Heart left ventricle (tissue), 16 donors: Measurements from ENCODE around the gene CAV3. TPM values are rescaled to one million over a fixed set of nuclear protein-coding genes. Genes with fewer than 3 reads are reported as not detected.

Experiments used
- ATAC-seq, 4 donors: fragments of 200-7000 bp; cut with Tn5 transposase; one replicate each; pipeline ENCODE4 v1.9.1; 2020 to 2022; ENCODE audit warnings: moderate library complexity in 4 of 4, mild to moderate bottlenecking in 3 of 4, moderate number of reproducible peaks in 1 of 4
- DNase-seq, 5 donors: peaks; one replicate each; pipeline ENCODE4 v3.0.0-alpha.2; 2020
- H3K27ac ChIP-seq, 12 donors: fragments of 200-600 bp; sonication (generic) in 4 of 12; one replicate each; pipeline versions ENCODE4 v1.5.0 to v1.8.0; 2016 to 2022; ENCODE audit warnings: mild to moderate bottlenecking in 2 of 12
- H3K27me3 ChIP-seq, 9 donors: fragments of 200-600 bp; sonication (generic) in 2 of 9; one replicate each; pipeline versions ENCODE4 v1.5.1 to v1.8.0; 2016 to 2022; ENCODE audit warnings: mild to moderate bottlenecking in 3 of 9
- H3K36me3 ChIP-seq, 9 donors: fragments of 200-600 bp; sonication (generic) in 2 of 9; one replicate each; pipeline versions ENCODE4 v1.5.0 to v1.8.0; 2018 to 2022; ENCODE audit warnings: mild to moderate bottlenecking in 2 of 9
- H3K4me1 ChIP-seq, 12 donors: fragments of 200-600 bp; sonication (generic) in 4 of 12; one replicate each; pipeline versions ENCODE4 v1.5.0 to v1.8.0; 2016 to 2022; ENCODE audit warnings: mild to moderate bottlenecking in 3 of 12
- H3K4me3 ChIP-seq, 12 donors: fragments of 200-600 bp; sonication (generic) in 4 of 12; one replicate each; pipeline versions ENCODE4 v1.5.0 to v1.8.0; 2017 to 2022; ENCODE audit warnings: mild to moderate bottlenecking in 9 of 12, moderate library complexity in 4 of 12
- H3K9me3 ChIP-seq, 12 donors: fragments of 200-600 bp; sonication (generic) in 4 of 12; one replicate each; pipeline versions ENCODE4 v1.5.0 to v1.8.0; 2016 to 2022; ENCODE audit warnings: mild to moderate bottlenecking in 1 of 12
- POLR2A ChIP-seq, 2 donors: fragments of 450-650 bp; IDR thresholded peaks; one replicate each; pipeline ENCODE4 v1.6.1; 2017; ENCODE audit warnings: antibody characterized with exemption in 2 of 2, mild to moderate bottlenecking in 2 of 2, moderate library complexity in 2 of 2
- WGBS, 4 donors: extraction: QIAGEN DNeasy Blood & Tissue Kit in 2 of 4; methylation state at CpG; one replicate each; pipeline versions ENCODE4 v1.1.5 to v1.1.7; 2013 to 2018; 5-methylcytosine and 5-hydroxymethylcytosine counted together
- intact Hi-C, 10 donors: fragments of 100-400 bp; cut with DNase I; formaldehyde crosslinking; loops; one replicate each; pipeline versions ENCODE4 v1.11.1 to v1.14.2; 2022
- polyA plus RNA-seq, 2 donors: library from polyadenylated mRNA; stranded (reverse); fragments of 200-250 nt; gene quantifications; one replicate each; pipeline ENCODE4 v1.2.3, GENCODE V29; 2013
- total RNA-seq, 9 donors: library from RNA; depleted of rRNA in 2 of 9; stranded (reverse); fragments of >200 nt in 2 of 9; fragmentation: NEBNext Ultra II Directional in 3 of 9; extraction: Animal tissue kit (Norgen Biotek cat#: 25700) in 3 of 9; gene quantifications; one replicate each; pipeline versions ENCODE4 v1.1.0 to v1.2.4, GENCODE V29; 2016 to 2023
- TF ChIP-seq, protein P1 (sequence below), 12 donors: fragments of 200-600 bp; sonication (generic) in 4 of 12; IDR thresholded peaks; one replicate each; pipeline versions ENCODE4 v1.5.0 to v1.8.0; 2018 to 2022; ENCODE audit warnings: antibody characterized with exemption in 12 of 12, mild to moderate bottlenecking in 5 of 12
- donor health status: ischemic (EF 13 %, LVEDD 7.1; RV severe dilation, severe dysfunction).
- donor health status: healthy with polysubstance abuse.
- donor health status: DM: no; HTN: yes; CAD: no.
- donor health status: DM: no; HTN: no; CAD: no.
- donor health status: ischemic (EF 25% LVEDD 6.9; RV normal size, moderate dysfunction).
- donor health status: ischemic (EF 25% LVEDD 5.7; RV mildly dilated, moderate dysfunction).
- donor health status: healthy.
- donor health status: DM: yes; HTN: yes; CAD: no.
- donor health status: ischemic (EF 35%, LVEDD 5.7; RV mildly dilated, moderate dysfunction).
- donor health status: nonischemic (EF 11% LVEDD 7.7; RV severe dilation, severe dysfunction).
- donor health status: DM: yes; HTN: yes; CAD: no.
- donor health status: PGD.
- donor health status: ischemic (EF 29% LVEDD 5.4; RV normal size, mild dysfunction).
- donor health status: nonischemic (EF 23%, LVEDD 6.1; RV moderate dilation, normal function).

CAV3 gene
- total and polyA plus RNA-seq, 11 donors: 17.4 to 37.8 (median 28.3) TPM

DNA sequence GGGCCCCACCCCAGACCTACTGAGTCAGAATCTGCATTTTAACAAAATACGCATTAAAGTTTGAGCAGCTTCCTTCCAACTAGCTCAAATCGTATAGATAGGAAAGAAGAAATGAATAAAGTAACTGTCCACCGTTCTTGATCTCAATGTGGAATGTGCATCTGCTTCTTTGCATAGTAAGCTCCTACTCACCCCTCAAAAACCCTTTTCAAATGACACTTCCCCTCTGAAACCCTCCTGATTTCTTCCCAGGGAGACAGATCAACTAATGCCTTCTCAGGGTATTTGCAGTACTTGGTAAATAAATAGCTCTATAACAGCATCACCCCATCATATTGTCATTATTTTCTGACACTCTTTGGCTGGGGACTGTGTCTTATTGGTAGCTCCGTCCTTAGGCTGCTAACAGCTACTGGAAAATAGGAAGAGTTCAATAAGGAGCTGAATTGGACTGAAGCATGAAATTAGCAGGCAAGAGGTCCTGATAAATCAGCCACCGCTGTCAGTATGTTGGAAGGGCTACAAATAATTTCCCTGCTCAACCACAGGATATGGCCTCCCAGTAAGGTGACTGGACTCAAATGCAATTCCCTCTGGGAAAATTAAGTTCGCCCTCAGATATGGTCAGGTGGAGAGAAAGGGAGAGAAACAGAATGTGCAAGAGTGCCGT lies 25.6 kb downstream of the CAV3 start:
- no peaks in the 10 kb centered on the region for H3K27me3 ChIP-seq
- TF ChIP-seq, protein P1, sequence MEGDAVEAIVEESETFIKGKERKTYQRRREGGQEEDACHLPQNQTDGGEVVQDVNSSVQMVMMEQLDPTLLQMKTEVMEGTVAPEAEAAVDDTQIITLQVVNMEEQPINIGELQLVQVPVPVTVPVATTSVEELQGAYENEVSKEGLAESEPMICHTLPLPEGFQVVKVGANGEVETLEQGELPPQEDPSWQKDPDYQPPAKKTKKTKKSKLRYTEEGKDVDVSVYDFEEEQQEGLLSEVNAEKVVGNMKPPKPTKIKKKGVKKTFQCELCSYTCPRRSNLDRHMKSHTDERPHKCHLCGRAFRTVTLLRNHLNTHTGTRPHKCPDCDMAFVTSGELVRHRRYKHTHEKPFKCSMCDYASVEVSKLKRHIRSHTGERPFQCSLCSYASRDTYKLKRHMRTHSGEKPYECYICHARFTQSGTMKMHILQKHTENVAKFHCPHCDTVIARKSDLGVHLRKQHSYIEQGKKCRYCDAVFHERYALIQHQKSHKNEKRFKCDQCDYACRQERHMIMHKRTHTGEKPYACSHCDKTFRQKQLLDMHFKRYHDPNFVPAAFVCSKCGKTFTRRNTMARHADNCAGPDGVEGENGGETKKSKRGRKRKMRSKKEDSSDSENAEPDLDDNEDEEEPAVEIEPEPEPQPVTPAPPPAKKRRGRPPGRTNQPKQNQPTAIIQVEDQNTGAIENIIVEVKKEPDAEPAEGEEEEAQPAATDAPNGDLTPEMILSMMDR (IDR thresholded peaks at IDR 0.05): no peak
- no peak for TF ChIP-seq POLR2A (IDR thresholded peaks at IDR 0.05)
- no peak for ATAC-seq
- no peaks in the 10 kb centered on the region for H3K36me3 ChIP-seq
- intact Hi-C loops: loop anchor here in 1 of 10 donors (10.0 kb wide), 1 partner anchor 94 kb away; no protein-coding TSS in a partner anchor
- H3K27ac ChIP-seq: no peak overlapping the region
- H3K4me3 ChIP-seq: no peak overlapping the region
- no peaks in the 10 kb centered on the region for H3K9me3 ChIP-seq
- no peak for DNase-seq
- H3K4me1 ChIP-seq: no peaks in the 10 kb centered on the region
- 80 to 91% (median 88%) methylated on average over 7 of the region's 7 CpGs for WGBS, 4 donors

DNA sequence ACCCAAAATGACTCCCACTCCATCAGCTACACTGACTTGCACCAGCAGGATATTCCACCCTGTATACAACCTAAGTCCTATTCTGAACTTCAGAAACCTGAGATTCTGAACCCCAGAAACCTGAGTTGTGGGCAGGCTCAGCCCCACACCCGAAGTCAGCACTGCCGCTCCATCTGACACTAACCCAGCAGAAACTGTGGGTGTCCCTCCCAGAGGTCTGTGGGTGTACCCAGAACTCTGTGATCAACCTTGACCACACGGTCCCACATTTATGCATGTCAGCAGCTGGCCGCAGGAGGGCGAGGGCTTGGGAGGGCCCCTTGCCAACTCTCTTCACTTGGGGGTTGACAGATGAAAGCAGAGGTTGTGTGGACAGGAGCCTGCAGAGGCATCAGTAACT lies 26.5 kb downstream of the CAV3 start:
- H3K4me1 ChIP-seq: no peaks in the 10 kb centered on the region
- no peak overlapping the region for H3K4me3 ChIP-seq
- H3K27ac ChIP-seq: no peak overlapping the region
- 79 to 89% (median 87%) methylated on average over 2 to 5 of the region's 5 CpGs for WGBS, 4 donors
- no peaks in the 10 kb centered on the region for H3K9me3 ChIP-seq
- no peaks in the 10 kb centered on the region for H3K36me3 ChIP-seq
- DNase-seq: no peak
- H3K27me3 ChIP-seq: no peaks in the 10 kb centered on the region
- intact Hi-C loops: loop anchor here in 3 of 10 donors (10.0 kb wide), 2 partner anchors 95 to 205 kb away; partner anchors contain the start of gene RAD18 (in 1 of the 3)
- no peak for ATAC-seq
- no peak for TF ChIP-seq POLR2A (IDR thresholded peaks at IDR 0.05)
- TF ChIP-seq, protein P1 (IDR thresholded peaks at IDR 0.05): no peak

DNA sequence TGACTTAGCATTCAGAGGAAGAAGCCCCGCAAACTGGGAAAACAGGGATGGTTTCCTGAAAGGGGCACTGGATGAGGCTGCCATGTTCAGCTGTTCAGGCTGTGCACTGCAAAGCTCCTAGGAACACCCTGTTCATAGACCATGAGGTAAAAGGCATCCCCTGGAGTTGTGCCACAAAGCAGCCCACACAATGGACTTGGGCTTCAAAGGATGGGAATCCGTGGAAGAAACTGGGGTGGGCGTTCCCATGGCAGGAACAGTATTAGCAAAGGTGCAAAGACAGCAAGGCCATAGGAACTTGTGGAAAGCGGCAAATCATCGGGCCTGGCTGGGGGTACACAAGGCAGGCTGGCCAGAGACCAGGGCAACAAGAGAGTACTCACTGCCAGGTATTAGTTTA lies 26.9 kb downstream of the CAV3 start:
- TF ChIP-seq POLR2A (IDR thresholded peaks at IDR 0.05): no peak
- TF ChIP-seq, protein P1 (IDR thresholded peaks at IDR 0.05): no peak
- Histone ChIP-seq H3K36me3 (no peaks in the 10 kb centered on the region), H3K27ac (no peak overlapping the region), H3K4me3 (no peak overlapping the region), H3K9me3 (no peaks in the 10 kb centered on the region), H3K27me3 (no peaks in the 10 kb centered on the region), H3K4me1 (no peaks in the 10 kb centered on the region)
- intact Hi-C loops: loop anchor here in 3 of 10 donors (10.0 kb wide), 2 partner anchors 96 to 204 kb away; partner anchors contain the start of gene RAD18 (in 1 of the 3)
- DNase-seq (no peak), ATAC-seq (no peak)
- 79 to 89% (median 86%) methylated on average over 5 of the region's 5 CpGs for WGBS, 4 donors

DNA sequence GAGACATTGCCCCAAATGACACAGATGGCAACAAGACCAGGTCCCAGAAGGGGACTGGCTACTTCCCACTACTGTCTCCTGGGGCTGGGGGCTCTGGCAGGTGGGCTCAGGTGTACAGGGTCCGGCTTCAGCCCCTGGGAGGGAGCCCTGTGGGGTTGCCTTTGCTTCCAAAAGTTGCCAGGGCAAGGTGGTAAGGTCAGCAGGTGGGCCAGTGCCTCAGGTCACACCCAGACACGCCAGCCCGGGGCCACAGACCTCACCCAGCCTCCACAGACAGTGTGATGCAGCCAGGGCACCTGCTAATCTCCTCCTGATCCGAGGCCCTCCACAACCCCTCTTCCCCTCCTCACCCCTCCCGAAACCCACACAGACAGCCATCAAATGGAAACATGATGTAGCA lies 28.3 kb downstream of the CAV3 start:
- intact Hi-C loops: loop anchor here in 3 of 10 donors (10.0 kb wide), 2 partner anchors 97 to 203 kb away; partner anchors contain the start of gene RAD18 (in 1 of the 3)
- TF ChIP-seq POLR2A (IDR thresholded peaks at IDR 0.05): no peak
- TF ChIP-seq, protein P1 (IDR thresholded peaks at IDR 0.05): no peak

More for the DNA sequence above, 28.3 kb downstream of the CAV3 start:
- DNase-seq (no peak), ATAC-seq (no peak)
- Histone ChIP-seq H3K4me3 (no peak overlapping the region), H3K27ac (no peak overlapping the region), H3K9me3 (no peaks in the 10 kb centered on the region), H3K27me3 (peaks cover 0 to 4% (median 2%) of the 10 kb centered on the region in 9 donors), H3K36me3 (no peaks in the 10 kb centered on the region), H3K4me1 (no peaks in the 10 kb centered on the region)
- 81 to 88% (median 84%) methylated on average over 4 to 5 of the region's 5 CpGs for WGBS, 4 donors
